Measurements from ENCODE around the gene ATG5.

Gene ATG5

GRCh38 chr6:106359959-106360409, 34.4 kb upstream of the ATG5 start (continued):
- TF ChIP-seq ZFP3 (tag by site-specific recombination; IDR thresholded peaks at IDR 0.05; ENCODE audit: low read depth): no peak
- no peak for TF ChIP-seq ZIC2 (tag by site-specific recombination; IDR thresholded peaks at IDR 0.05)
- TF ChIP-seq, protein P1, sequence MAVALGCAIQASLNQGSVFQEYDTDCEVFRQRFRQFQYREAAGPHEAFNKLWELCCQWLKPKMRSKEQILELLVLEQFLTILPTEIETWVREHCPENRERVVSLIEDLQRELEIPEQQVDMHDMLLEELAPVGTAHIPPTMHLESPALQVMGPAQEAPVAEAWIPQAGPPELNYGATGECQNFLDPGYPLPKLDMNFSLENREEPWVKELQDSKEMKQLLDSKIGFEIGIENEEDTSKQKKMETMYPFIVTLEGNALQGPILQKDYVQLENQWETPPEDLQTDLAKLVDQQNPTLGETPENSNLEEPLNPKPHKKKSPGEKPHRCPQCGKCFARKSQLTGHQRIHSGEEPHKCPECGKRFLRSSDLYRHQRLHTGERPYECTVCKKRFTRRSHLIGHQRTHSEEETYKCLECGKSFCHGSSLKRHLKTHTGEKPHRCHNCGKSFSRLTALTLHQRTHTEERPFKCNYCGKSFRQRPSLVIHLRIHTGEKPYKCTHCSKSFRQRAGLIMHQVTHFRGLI (tag by site-specific recombination; IDR thresholded peaks at IDR 0.05): no peak; the same call in 1 of the 2 replicates
- TF ChIP-seq TRIM28 (IDR thresholded peaks at IDR 0.05; ENCODE audit: borderline replicate concordance, low read length): 0 out of 2 replicates have a peak, but pooled peaks have one; percentile 80
- TF ChIP-seq, protein P2, sequence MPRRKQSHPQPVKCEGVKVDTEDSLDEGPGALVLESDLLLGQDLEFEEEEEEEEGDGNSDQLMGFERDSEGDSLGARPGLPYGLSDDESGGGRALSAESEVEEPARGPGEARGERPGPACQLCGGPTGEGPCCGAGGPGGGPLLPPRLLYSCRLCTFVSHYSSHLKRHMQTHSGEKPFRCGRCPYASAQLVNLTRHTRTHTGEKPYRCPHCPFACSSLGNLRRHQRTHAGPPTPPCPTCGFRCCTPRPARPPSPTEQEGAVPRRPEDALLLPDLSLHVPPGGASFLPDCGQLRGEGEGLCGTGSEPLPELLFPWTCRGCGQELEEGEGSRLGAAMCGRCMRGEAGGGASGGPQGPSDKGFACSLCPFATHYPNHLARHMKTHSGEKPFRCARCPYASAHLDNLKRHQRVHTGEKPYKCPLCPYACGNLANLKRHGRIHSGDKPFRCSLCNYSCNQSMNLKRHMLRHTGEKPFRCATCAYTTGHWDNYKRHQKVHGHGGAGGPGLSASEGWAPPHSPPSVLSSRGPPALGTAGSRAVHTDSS (tag by site-specific recombination; IDR thresholded peaks at IDR 0.05): no peak
- TF ChIP-seq ZBTB8A (tag by site-specific recombination; IDR thresholded peaks at IDR 0.05): peak; percentile 67; the same call in 1 of the 2 replicates
- TF ChIP-seq ZNF664 (tag by site-specific recombination; IDR thresholded peaks at IDR 0.05): no peak
- TF ChIP-seq, protein P3, sequence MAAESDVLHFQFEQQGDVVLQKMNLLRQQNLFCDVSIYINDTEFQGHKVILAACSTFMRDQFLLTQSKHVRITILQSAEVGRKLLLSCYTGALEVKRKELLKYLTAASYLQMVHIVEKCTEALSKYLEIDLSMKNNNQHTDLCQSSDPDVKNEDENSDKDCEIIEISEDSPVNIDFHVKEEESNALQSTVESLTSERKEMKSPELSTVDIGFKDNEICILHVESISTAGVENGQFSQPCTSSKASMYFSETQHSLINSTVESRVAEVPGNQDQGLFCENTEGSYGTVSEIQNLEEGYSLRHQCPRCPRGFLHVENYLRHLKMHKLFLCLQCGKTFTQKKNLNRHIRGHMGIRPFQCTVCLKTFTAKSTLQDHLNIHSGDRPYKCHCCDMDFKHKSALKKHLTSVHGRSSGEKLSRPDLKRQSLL (tag by site-specific recombination; IDR thresholded peaks at IDR 0.05): no peak
- TF ChIP-seq HOXA7 (CRISPR knock-in tag; IDR thresholded peaks at IDR 0.05; ENCODE audit: borderline replicate concordance): no peak
- TF ChIP-seq, protein P4, sequence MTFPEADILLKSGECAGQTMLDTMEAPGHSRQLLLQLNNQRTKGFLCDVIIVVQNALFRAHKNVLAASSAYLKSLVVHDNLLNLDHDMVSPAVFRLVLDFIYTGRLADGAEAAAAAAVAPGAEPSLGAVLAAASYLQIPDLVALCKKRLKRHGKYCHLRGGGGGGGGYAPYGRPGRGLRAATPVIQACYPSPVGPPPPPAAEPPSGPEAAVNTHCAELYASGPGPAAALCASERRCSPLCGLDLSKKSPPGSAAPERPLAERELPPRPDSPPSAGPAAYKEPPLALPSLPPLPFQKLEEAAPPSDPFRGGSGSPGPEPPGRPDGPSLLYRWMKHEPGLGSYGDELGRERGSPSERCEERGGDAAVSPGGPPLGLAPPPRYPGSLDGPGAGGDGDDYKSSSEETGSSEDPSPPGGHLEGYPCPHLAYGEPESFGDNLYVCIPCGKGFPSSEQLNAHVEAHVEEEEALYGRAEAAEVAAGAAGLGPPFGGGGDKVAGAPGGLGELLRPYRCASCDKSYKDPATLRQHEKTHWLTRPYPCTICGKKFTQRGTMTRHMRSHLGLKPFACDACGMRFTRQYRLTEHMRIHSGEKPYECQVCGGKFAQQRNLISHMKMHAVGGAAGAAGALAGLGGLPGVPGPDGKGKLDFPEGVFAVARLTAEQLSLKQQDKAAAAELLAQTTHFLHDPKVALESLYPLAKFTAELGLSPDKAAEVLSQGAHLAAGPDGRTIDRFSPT (tag by site-specific recombination; IDR thresholded peaks at IDR 0.05): peak; percentile 45; the same call in 1 of the 2 replicates
- no peak for TF ChIP-seq ZNF169 (tag by site-specific recombination; IDR thresholded peaks at IDR 0.05)
- no peak for TF ChIP-seq ZXDB (tag by site-specific recombination; IDR thresholded peaks at IDR 0.05)
- TF ChIP-seq ZSCAN30 (tag by site-specific recombination; IDR thresholded peaks at IDR 0.05): no peak
- no peak for TF ChIP-seq KLF10 (tag by site-specific recombination; IDR thresholded peaks at IDR 0.05)
- TF ChIP-seq ZNF530 (tag by site-specific recombination; IDR thresholded peaks at IDR 0.05; ENCODE audit: low read depth): no peak
- TF ChIP-seq ZNF335 (tag by site-specific recombination; conservative IDR thresholded peaks at IDR 0.05): peak; percentile 89
- TF ChIP-seq ZNF768 (tag by site-specific recombination; IDR thresholded peaks at IDR 0.05): peak; percentile 34; the same call in 1 of the 2 replicates
- TF ChIP-seq, protein P5, sequence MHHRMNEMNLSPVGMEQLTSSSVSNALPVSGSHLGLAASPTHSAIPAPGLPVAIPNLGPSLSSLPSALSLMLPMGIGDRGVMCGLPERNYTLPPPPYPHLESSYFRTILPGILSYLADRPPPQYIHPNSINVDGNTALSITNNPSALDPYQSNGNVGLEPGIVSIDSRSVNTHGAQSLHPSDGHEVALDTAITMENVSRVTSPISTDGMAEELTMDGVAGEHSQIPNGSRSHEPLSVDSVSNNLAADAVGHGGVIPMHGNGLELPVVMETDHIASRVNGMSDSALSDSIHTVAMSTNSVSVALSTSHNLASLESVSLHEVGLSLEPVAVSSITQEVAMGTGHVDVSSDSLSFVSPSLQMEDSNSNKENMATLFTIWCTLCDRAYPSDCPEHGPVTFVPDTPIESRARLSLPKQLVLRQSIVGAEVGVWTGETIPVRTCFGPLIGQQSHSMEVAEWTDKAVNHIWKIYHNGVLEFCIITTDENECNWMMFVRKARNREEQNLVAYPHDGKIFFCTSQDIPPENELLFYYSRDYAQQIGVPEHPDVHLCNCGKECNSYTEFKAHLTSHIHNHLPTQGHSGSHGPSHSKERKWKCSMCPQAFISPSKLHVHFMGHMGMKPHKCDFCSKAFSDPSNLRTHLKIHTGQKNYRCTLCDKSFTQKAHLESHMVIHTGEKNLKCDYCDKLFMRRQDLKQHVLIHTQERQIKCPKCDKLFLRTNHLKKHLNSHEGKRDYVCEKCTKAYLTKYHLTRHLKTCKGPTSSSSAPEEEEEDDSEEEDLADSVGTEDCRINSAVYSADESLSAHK (tag by site-specific recombination; IDR thresholded peaks at IDR 0.05): no peak

- Histone ChIP-seq H3K27ac (ENCODE audit: extremely low read depth, low read depth, low read length) (no peak overlapping the region), H3K9me3 (ENCODE audit: control insufficient read depth, insufficient read depth, low read depth, low read length) (no peaks in the 10 kb centered on the region), H3K4me3 (ENCODE audit: low read depth, low read length) (no peak overlapping the region), H3K36me3 (ENCODE audit: control insufficient read depth in 2 of 2, insufficient read depth in 1 of 2, low read length in 2 of 2) (no peaks in the 10 kb centered on the region), H3K4me1 (ENCODE audit: control insufficient read depth, insufficient read depth, low read length) (0 out of 2 replicates have a peak, but pooled peaks cover 2% of the 10 kb centered on the region)
- ChIA-PET CTCF (interaction anchor here (0.7 to 2.1 kb wide), 6 partner anchors 9 to 266 kb away, joined by 3 to 10 read pairs (median 6); no protein-coding TSS in a partner anchor), POLR2A (no interaction called here)
- TF ChIP-seq PBX3 (CRISPR knock-in tag; IDR thresholded peaks at IDR 0.05) (no peak), ZBTB7A (tag by site-specific recombination; IDR thresholded peaks at IDR 0.05; ENCODE audit: low read depth) (no peak), ZNF292 (tag by site-specific recombination; IDR thresholded peaks at IDR 0.05; ENCODE audit: borderline replicate concordance, low read depth) (no peak)
Observed at GRCh38 chr6:106356378-106356777, 30.8 kb upstream of the ATG5 start.

Data from HEK293 (cell line).